Measurements from ENCODE around the gene PSMD2.

The PSMD2 gene

DNA sequence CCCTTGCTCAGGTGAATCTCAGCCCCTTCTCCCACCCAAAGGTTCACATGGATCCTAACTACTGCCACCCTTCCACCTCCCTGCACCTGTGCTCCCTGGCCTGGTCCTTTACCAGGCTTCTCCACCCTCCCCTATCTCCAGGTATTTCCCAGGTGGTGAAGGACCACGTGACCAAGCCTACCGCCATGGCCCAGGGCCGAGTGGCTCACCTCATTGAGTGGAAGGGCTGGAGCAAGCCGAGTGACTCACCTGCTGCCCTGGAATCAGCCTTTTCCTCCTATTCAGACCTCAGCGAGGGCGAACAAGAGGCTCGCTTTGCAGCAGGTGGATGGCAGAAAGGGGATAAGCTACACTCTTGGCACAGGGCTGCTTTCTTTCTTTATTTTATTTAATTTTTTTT lies 42.9 kb downstream of the PSMD2 start:
- DNase-seq (ENCODE audit: low read depth) = no peak
- no peak overlapping the region for H3K4me3 ChIP-seq (ENCODE audit: low read length)
- TF ChIP-seq, protein P1, sequence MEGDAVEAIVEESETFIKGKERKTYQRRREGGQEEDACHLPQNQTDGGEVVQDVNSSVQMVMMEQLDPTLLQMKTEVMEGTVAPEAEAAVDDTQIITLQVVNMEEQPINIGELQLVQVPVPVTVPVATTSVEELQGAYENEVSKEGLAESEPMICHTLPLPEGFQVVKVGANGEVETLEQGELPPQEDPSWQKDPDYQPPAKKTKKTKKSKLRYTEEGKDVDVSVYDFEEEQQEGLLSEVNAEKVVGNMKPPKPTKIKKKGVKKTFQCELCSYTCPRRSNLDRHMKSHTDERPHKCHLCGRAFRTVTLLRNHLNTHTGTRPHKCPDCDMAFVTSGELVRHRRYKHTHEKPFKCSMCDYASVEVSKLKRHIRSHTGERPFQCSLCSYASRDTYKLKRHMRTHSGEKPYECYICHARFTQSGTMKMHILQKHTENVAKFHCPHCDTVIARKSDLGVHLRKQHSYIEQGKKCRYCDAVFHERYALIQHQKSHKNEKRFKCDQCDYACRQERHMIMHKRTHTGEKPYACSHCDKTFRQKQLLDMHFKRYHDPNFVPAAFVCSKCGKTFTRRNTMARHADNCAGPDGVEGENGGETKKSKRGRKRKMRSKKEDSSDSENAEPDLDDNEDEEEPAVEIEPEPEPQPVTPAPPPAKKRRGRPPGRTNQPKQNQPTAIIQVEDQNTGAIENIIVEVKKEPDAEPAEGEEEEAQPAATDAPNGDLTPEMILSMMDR (conservative IDR thresholded peaks at IDR 0.05; ENCODE audit: low read length) = no peak

DNA sequence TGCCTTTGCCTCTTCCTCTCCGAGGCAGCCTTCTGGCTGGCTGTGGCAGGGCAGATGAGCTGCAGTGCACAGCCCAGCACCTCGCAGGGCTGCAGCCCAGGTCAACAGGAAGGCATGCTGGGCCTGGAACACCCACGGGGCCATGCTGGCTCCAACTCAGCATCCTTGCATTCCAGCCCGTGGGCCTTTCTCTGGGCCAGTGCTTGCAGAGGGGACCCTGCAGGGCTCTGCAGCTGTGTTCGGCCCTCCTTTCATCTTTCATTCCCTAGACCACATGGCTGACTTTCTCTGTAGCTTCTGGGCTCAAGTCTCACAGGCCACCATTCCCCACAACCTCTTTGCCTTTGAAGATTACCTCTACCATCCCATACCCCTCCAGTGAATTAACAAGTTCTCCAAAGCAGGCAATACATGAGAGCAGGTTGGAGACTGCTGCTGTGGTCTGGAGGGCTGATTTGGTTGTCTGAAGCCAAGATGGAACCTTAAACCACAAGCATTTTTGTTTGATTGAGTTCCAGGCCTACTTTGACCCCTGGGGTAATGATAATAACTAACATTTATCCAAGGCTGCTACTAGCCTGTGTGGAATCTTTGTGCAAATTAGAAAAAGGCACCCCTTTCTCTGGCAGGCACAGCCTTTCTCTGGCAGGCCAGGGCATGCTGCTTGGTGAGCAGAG lies 44.3 kb downstream of the PSMD2 start:
- DNase-seq (ENCODE audit: low read depth) = no peak
- TF ChIP-seq, protein P1 (conservative IDR thresholded peaks at IDR 0.05; ENCODE audit: low read length) = no peak

DNA sequence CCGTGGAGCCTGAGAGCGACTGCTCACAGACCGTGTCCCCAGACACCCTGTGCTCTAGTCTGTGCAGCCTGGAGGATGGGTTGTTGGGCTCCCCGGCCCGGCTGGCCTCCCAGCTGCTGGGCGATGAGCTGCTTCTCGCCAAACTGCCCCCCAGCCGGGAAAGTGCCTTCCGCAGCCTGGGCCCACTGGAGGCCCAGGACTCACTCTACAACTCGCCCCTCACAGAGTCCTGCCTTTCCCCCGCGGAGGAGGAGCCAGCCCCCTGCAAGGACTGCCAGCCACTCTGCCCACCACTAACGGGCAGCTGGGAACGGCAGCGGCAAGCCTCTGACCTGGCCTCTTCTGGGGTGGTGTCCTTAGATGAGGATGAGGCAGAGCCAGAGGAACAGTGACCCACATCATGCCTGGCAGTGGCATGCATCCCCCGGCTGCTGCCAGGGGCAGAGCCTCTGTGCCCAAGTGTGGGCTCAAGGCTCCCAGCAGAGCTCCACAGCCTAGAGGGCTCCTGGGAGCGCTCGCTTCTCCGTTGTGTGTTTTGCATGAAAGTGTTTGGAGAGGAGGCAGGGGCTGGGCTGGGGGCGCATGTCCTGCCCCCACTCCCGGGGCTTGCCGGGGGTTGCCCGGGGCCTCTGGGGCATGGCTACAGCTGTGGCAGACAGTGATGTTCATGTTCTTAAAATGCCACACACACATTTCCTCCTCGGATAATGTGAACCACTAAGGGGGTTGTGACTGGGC lies 45.7 kb downstream of the PSMD2 start:
- no peak for DNase-seq (ENCODE audit: low read depth)
- TF ChIP-seq, protein P1 (conservative IDR thresholded peaks at IDR 0.05; ENCODE audit: low read length) = no peak
- H3K4me3 ChIP-seq (ENCODE audit: low read length) = no peak overlapping the region

More for the DNA sequence above, 44.3 kb downstream of the PSMD2 start:
- no peak overlapping the region for H3K4me3 ChIP-seq (ENCODE audit: low read length)

DNA sequence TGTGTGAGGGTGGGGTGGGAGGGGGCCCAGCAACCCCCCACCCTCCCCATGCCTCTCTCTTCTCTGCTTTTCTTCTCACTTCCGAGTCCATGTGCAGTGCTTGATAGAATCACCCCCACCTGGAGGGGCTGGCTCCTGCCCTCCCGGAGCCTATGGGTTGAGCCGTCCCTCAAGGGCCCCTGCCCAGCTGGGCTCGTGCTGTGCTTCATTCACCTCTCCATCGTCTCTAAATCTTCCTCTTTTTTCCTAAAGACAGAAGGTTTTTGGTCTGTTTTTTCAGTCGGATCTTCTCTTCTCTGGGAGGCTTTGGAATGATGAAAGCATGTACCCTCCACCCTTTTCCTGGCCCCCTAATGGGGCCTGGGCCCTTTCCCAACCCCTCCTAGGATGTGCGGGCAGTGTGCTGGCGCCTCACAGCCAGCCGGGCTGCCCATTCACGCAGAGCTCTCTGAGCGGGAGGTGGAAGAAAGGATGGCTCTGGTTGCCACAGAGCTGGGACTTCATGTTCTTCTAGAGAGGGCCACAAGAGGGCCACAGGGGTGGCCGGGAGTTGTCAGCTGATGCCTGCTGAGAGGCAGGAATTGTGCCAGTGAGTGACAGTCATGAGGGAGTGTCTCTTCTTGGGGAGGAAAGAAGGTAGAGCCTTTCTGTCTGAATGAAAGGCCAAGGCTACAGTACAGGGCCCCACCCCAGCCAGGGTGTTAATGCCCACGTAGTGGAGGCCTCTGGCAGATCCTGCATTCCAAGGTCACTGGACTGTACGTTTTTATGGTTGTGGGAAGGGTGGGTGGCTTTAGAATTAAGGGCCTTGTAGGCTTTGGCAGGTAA lies 46.5 kb downstream of the PSMD2 start:
- peak; percentile 72 for DNase-seq (ENCODE audit: low read depth)
- TF ChIP-seq, protein P1 (conservative IDR thresholded peaks at IDR 0.05; ENCODE audit: low read length) = peak; percentile 63
- H3K4me3 ChIP-seq (ENCODE audit: low read length) = no peak overlapping the region

DNA sequence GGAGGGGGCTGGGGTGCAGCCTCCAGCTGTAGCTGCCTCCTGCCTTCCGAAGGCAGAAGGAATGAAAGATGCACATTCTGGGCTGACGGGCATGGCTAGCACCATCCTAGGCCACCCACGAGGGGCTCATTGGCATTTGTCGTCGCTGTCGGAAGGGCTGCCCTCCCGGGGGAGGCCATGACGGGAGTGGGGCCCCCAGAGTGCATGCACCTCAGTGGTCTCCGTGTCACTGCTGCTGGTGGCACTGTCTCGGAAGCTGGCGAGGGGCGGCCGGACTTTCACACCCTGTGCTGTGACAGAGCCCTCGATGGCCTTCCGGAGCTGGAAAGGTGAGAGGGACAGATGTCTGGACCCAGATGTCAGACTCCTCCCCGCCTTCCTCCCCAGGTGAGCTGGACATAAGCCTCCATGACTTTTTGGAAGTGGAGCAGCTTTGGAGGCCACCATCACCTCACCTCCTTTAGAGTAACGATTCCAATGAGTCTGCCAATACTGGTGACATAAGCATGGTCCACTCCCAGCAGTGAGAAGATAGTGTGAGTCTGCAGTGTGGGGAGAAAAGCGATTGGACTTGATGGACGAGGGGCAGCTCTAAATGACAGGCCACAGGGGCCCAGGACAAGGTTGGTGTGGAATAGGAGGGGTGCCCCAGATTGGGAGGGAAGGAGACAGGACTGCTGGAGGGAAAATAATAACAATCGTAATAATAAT lies 47.6 kb downstream of the PSMD2 start:
- TF ChIP-seq, protein P1 (conservative IDR thresholded peaks at IDR 0.05; ENCODE audit: low read length) = no peak
- no peak for DNase-seq (ENCODE audit: low read depth)
- H3K4me3 ChIP-seq (ENCODE audit: low read length) = no peak overlapping the region

DNA sequence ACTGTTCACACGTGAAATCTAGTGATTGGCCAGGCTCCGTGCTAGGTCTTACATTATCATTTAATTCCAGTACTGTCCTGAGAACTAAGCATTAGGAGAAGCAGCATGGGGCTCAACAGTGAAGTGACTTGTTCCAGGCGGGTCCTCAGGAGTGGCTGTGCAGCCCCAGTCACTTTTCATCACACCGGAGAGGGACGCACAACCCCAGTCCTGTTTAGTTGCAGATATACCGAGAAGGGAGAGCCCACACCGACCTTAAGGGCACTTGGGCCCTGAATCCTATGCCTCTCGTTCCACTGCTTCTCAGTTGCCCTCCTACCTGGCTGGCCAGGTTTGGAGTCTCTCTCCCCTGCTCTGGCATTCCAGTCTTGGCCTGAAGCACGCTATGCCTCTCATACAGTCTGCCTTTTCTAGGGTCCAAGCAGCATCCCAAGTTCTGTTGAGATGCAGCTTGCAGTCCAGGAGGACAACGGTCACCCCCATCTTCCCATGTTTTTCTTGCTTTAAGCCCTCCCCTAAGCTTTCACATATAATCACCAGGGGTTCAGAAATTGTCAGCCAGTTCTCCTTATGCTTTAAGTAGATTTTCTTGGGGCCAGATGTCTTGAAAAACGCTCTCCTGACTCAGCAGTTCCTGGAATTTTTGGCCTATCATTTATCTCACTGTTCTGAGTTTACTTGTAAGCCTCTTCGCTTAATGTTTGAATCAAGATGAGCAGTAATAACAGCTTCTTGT lies 48.4 kb downstream of the PSMD2 start:
- TF ChIP-seq, protein P1 (conservative IDR thresholded peaks at IDR 0.05; ENCODE audit: low read length) = no peak
- H3K4me3 ChIP-seq (ENCODE audit: low read length) = no peak overlapping the region
- DNase-seq (ENCODE audit: low read depth) = peak; percentile 60

Data from AG10803 (cell line).